BE2C (cell line): ENCODE measurements around the gene ZNF148.

ENCODE experiments used
- DNase-seq: peaks from one replicate; pipeline ENCODE4 v3.0.0-alpha.2; 2020
- H3K27me3 ChIP-seq: fragments of 250-450 bp; sonication (Bioruptor Pico); 2 replicates; pipeline ENCODE4 v1.5.1; 2020; ENCODE audit warnings: mild to moderate bottlenecking
- H3K36me3 ChIP-seq: fragments of 250-450 bp; sonication (Bioruptor Pico); 2 replicates; pipeline ENCODE4 v1.5.1; 2020; ENCODE audit warnings: mild to moderate bottlenecking
- H3K4me1 ChIP-seq: fragments of 250-450 bp; sonication (Bioruptor Pico); 2 replicates; pipeline ENCODE4 v1.5.1; 2020
- H3K4me3 ChIP-seq: 2 replicates; pipeline ENCODE4 v1.5.1; 2011; ENCODE audit warnings: low read depth, low read length
- H3K9me3 ChIP-seq: fragments of 250-450 bp; sonication (Bioruptor Pico); 2 replicates; pipeline ENCODE4 v1.5.1; 2020
- CTCF ChIP-seq: IDR thresholded peaks from 2 replicates; pipeline ENCODE4 v1.5.1; 2012; ENCODE audit warnings: mild to moderate bottlenecking, low read depth, low read length

ZNF148 gene

GRCh38 chr3:125381314-125381713 lies 6.2 kb upstream of the ZNF148 start:
- Histone ChIP-seq H3K27me3 (no peaks in the 10 kb centered on the region), H3K4me3 (no peak overlapping the region), H3K9me3 (no peaks in the 10 kb centered on the region), H3K4me1 (peaks cover 9% of the 10 kb centered on the region), H3K36me3 (no peaks in the 10 kb centered on the region)
- no peak for TF ChIP-seq CTCF
- DNase-seq: no peak

- peaks cover 9% of the 10 kb centered on the region for H3K4me1 ChIP-seq
- DNase-seq: no peak
- no peaks in the 10 kb centered on the region for H3K36me3 ChIP-seq
- no peak for TF ChIP-seq CTCF
- no peaks in the 10 kb centered on the region for H3K9me3 ChIP-seq
- no peaks in the 10 kb centered on the region for H3K27me3 ChIP-seq
- H3K4me3 ChIP-seq: no peak overlapping the region
Measured at GRCh38 chr3:125379483-125379882, 4.4 kb upstream of the ZNF148 start.

GRCh38 chr3:125378762-125379161 lies 3.6 kb upstream of the ZNF148 start:
- TF ChIP-seq CTCF: no peak
- Histone ChIP-seq H3K4me3 (no peak overlapping the region), H3K9me3 (no peaks in the 10 kb centered on the region), H3K4me1 (peaks cover 9% of the 10 kb centered on the region), H3K36me3 (no peaks in the 10 kb centered on the region), H3K27me3 (no peaks in the 10 kb centered on the region)
- DNase-seq: no peak

GRCh38 chr3:125375950-125376679 lies 990 bp upstream of the ZNF148 start:
- H3K36me3 ChIP-seq: no peaks in the 10 kb centered on the region; the same call in 1 of the 2 replicates
- no peak for TF ChIP-seq CTCF
- no peaks in the 10 kb centered on the region for H3K27me3 ChIP-seq
- H3K4me3 ChIP-seq: peak overlapping the region; percentile 85
- peaks cover 9% of the 10 kb centered on the region for H3K4me1 ChIP-seq
- H3K9me3 ChIP-seq: no peaks in the 10 kb centered on the region
- DNase-seq: peak; percentile 70

- H3K9me3 ChIP-seq: no peaks in the 10 kb centered on the region
- no peak for TF ChIP-seq CTCF
- peak; percentile 45 for DNase-seq
- no peaks in the 10 kb centered on the region; the same call in 1 of the 2 replicates for H3K36me3 ChIP-seq
- no peaks in the 10 kb centered on the region for H3K27me3 ChIP-seq
- H3K4me3 ChIP-seq: peak overlapping the region; percentile 85
- H3K4me1 ChIP-seq: peaks cover 9% of the 10 kb centered on the region
Measured at GRCh38 chr3:125374501-125374995, 577 bp downstream of the ZNF148 start.

- DNase-seq: no peak
- no peak overlapping the region for H3K4me3 ChIP-seq
- no peaks in the 10 kb centered on the region for H3K9me3 ChIP-seq
- peaks cover 5% of the 10 kb centered on the region; the same call in 1 of the 2 replicates for H3K4me1 ChIP-seq
- no peak for TF ChIP-seq CTCF
- H3K27me3 ChIP-seq: no peaks in the 10 kb centered on the region
- H3K36me3 ChIP-seq: no peaks in the 10 kb centered on the region; the same call in 1 of the 2 replicates
Measured at GRCh38 chr3:125367403-125368230, 7.5 kb downstream of the ZNF148 start.
